Measurements from ENCODE around the gene PTPRD. TPM values are rescaled to one million over a fixed set of nuclear protein-coding genes. Genes with fewer than 3 reads are reported as not detected.

Gene PTPRD
- total RNA-seq, 3 donors from 2014 or later: 0.26 to 0.49 (median 0.28) TPM

DNA sequence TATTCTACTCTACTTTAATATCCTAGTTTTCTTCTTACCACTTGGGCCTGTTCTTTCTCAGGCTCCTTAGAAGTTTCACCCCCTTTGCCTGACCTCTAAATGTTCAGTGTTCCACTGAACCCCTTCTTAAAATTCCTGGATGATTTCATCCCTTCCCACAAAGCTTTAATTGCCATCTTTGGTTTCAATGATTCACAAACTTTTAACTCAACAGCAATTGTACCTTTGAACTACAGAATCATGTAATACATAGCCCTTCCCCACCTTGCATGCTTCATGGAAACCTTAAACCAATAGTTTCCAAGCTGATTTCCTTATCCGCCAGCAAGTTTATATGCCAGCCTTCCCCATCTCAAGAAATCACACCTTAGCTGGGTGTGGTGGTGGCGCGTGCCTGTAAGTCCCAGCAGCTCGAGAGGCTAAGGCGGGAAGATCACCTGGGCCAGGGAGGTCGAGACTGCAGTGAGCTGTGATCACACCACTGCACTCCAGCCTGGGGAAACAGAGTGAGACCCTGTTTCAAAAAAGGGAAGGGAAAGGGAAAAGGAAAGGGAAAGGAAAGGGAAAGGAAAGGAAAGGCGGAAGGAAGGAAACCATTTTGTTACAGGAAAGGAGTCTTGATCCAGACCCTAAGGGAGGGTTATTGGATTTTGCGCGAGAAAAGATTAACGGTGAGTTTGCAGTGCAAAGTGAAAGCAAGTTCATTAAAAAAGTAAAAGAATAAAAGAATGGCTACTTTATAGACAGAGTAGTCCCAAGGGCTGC, 1789.5 kb downstream of the PTPRD start:
- Mint-ChIP-seq H3K27me3 (ENCODE audit: low read depth) (no peaks in the 10 kb centered on the region), H3K4me1 (ENCODE audit: low read depth) (no peaks in the 10 kb centered on the region), H3K9me3 (peaks cover 4% of the 10 kb centered on the region), H3K4me3 (no peak overlapping the region), H3K36me3 (ENCODE audit: insufficient read depth) (no peaks in the 10 kb centered on the region)
- no peak for DNase-seq
- no peak for ATAC-seq

DNA sequence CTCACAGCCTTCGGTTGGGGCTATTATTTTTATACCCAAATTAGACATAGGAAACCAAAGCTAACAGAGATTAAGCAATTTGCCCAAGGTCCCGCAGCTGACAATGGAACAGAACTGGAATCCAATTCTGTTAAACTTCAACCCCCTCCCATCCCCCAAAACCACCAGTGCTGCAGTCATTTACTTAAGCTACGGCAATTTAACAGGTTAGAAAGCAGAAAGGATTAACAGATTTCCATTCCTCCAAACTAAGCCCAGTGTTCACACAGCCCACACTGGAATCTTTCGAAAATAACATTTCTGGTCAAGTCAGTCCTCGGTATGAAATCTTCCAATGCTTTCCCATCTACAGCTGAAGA, 1790.2 kb downstream of the PTPRD start:
- Mint-ChIP-seq H3K36me3 (ENCODE audit: insufficient read depth) (no peaks in the 10 kb centered on the region), H3K9me3 (peaks cover 4% of the 10 kb centered on the region), H3K4me3 (no peak overlapping the region), H3K27me3 (ENCODE audit: low read depth) (no peaks in the 10 kb centered on the region), H3K4me1 (ENCODE audit: low read depth) (no peaks in the 10 kb centered on the region)
- ATAC-seq (no peak), DNase-seq (no peak)

DNA sequence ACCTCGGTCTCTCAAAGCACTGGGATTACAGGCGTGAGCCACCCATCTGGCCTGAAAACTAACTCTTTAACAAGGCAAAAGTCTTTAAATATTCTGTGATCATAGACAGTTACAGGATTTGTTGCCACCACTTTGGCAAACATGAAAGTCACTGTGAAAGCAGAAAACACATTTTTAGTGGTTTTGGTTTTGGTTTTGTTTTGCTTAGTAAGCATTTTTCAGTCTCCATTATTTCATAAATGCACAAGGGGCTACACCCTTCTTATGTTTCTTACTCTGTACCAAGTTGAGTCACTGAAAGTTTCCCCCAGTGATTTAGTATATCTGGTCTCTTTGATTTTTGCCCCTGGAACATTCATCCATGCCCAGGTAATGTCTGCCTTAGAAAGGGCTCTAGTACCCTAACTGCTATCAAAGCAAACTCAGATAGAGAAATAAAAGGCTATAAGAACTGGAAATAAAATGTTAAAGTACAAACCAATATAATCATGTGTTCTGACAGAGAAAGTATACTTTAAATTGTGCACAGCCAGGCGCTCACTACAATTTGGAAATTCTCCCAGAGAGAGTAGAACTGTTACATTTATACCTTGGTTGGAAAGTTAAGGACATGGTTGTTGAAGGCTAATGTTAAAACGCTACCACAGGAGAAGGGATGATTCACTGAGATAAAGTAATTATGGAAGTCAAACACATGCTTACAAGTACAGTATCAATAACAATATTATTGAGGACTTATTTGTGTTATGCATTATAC, 1790.7 kb downstream of the PTPRD start:
- H3K4me3 Mint-ChIP-seq: no peak overlapping the region
- peaks cover 4% of the 10 kb centered on the region for H3K9me3 Mint-ChIP-seq
- H3K4me1 Mint-ChIP-seq (ENCODE audit: low read depth): no peaks in the 10 kb centered on the region
- ATAC-seq (peak in 1 of 2 donors; percentile 53), DNase-seq (no peak)
- no peaks in the 10 kb centered on the region for H3K27me3 Mint-ChIP-seq (ENCODE audit: low read depth)
- no peaks in the 10 kb centered on the region for H3K36me3 Mint-ChIP-seq (ENCODE audit: insufficient read depth)

DNA sequence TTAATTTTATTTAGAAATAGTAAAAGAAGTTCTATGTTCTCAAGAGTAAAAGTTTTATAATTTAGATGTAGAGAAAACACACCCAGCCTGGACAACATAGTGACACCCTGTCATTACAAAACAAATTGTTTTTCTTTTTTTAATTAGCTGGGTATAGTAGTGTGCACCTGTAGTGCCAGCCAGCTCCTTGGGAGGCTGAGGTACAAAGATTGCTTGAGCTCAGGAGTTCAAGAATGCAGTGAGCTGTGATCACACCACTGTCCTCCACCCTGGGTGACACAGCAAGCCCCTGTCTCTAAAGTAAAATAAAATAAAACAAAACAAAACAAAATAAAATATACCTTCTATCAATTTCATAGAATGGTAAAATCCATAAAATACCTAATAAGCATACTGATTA, 1795.5 kb downstream of the PTPRD start:
- no peak for ATAC-seq
- Mint-ChIP-seq H3K9me3 (no peaks in the 10 kb centered on the region), H3K27me3 (ENCODE audit: low read depth) (no peaks in the 10 kb centered on the region), H3K4me1 (ENCODE audit: low read depth) (no peaks in the 10 kb centered on the region), H3K36me3 (ENCODE audit: insufficient read depth) (no peaks in the 10 kb centered on the region), H3K4me3 (no peak overlapping the region)
- DNase-seq: no peak

DNA sequence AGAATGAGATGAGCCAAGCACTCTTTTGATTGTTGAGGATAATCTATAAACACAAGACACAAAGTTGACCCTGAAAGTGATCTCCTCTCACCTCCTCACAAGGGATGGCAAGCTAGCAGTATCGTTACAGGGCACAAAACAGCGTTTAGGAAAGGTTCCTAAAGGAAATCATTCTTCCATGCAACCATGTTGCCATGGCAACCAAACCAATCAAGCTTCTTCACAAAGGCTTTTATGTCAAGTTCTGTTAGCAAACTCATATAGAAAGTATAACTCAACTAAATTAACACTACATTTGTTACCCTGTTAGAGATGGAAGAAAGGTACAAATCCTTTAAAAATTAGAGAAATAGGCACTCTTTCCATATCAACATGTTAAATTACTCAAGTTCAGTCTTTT, 1796.4 kb downstream of the PTPRD start:
- ATAC-seq: no peak
- Mint-ChIP-seq H3K27me3 (ENCODE audit: low read depth) (no peaks in the 10 kb centered on the region), H3K9me3 (no peaks in the 10 kb centered on the region)

DNA sequence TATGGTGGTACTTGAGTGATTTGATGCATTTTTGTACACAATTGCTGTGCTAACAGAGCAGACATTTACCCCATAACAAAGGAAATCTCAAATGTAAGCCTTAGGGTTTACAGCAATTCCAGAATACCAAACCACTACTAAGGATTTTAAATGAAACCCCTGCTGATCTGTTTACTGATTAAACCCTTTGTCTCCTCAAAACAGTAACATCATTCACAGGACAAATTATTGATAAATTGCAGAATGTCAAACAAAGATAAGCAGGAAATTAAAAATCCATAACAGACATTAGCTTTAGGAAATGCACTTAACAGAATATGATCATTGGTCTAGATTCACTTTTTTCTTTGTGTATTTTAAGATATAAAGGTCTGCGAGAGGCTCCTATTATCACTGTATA, 1796.9 kb downstream of the PTPRD start:
- H3K9me3 Mint-ChIP-seq: no peaks in the 10 kb centered on the region
- no peaks in the 10 kb centered on the region for H3K4me1 Mint-ChIP-seq (ENCODE audit: low read depth)
- no peaks in the 10 kb centered on the region for H3K36me3 Mint-ChIP-seq (ENCODE audit: insufficient read depth)
- DNase-seq (no peak), ATAC-seq (no peak)
- no peak overlapping the region for H3K4me3 Mint-ChIP-seq
- H3K27me3 Mint-ChIP-seq (ENCODE audit: low read depth): no peaks in the 10 kb centered on the region

More for the DNA sequence above, 1796.4 kb downstream of the PTPRD start:
- DNase-seq: no peak
- Mint-ChIP-seq H3K4me1 (ENCODE audit: low read depth) (no peaks in the 10 kb centered on the region), H3K4me3 (no peak overlapping the region), H3K36me3 (ENCODE audit: insufficient read depth) (no peaks in the 10 kb centered on the region)

DNA sequence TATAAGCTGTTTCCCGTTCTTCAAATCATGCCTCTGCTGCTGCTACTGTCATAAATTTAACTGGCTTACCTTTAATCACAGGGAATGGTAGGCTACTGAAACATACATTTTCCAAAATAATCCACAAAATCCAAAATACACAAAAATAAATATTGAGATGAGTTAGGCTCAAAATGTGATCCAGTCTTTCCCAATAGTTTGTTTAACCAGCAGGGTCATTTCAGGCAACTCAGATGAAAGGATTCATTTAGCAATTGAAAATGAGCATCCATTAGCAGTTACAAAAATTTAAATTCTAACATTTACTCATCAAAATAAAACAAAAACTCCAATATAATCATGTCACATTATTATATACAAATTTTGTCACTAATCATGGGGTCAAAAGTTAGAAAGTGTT, 1797.6 kb downstream of the PTPRD start:
- Mint-ChIP-seq H3K27me3 (ENCODE audit: low read depth) (no peaks in the 10 kb centered on the region), H3K4me1 (ENCODE audit: low read depth) (no peaks in the 10 kb centered on the region), H3K4me3 (no peak overlapping the region), H3K36me3 (ENCODE audit: insufficient read depth) (no peaks in the 10 kb centered on the region), H3K9me3 (no peaks in the 10 kb centered on the region)
- ATAC-seq (no peak), DNase-seq (no peak)

DNA sequence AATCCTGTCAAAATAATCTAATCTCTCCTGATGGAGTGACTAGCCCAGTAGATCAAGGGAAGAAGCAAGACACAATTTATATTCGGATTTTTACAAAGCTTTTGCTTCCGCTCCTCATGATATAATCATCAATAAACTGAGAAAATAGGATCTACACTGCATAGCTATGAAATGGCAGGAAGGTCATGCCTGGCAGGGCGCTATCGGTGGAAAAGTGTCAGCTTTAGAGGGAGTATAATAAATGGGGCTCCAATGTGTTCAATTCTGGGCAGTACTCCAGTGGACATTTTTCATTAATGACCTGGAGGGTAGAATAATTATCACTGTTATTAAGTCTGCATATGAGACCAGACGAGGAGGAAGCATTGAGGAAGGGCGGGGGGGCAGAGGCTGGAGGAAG, 1799.9 kb downstream of the PTPRD start:
- no peak overlapping the region for H3K4me3 Mint-ChIP-seq
- no peaks in the 10 kb centered on the region for H3K4me1 Mint-ChIP-seq (ENCODE audit: low read depth)
- no peaks in the 10 kb centered on the region for H3K9me3 Mint-ChIP-seq
- no peaks in the 10 kb centered on the region for H3K27me3 Mint-ChIP-seq (ENCODE audit: low read depth)
- ATAC-seq (no peak), DNase-seq (no peak)
- no peaks in the 10 kb centered on the region for H3K36me3 Mint-ChIP-seq (ENCODE audit: insufficient read depth)

DNA sequence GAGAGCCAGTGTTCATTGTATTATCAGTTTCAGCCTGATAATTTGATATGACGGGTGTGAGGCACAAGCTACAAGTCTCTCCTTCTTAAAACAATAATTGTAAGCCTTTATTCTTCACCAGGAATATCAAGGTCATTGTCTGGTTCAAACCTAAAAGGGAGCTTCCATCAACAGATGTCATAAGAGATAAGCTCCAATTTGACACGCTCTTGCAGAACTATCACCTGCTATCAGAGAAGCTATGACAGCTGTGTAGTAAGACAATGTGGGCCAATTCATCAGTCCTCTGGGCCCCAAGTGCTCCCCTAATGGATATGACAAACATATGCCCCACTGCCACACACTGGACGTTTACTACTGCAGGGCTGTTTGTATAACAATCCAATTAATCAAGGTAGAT, 1803.1 kb downstream of the PTPRD start:
- ATAC-seq (no peak), DNase-seq (no peak)
- Mint-ChIP-seq H3K4me3 (no peak overlapping the region), H3K9me3 (no peaks in the 10 kb centered on the region), H3K4me1 (ENCODE audit: low read depth) (no peaks in the 10 kb centered on the region), H3K27me3 (ENCODE audit: low read depth) (no peaks in the 10 kb centered on the region), H3K36me3 (ENCODE audit: insufficient read depth) (no peaks in the 10 kb centered on the region)

DNA sequence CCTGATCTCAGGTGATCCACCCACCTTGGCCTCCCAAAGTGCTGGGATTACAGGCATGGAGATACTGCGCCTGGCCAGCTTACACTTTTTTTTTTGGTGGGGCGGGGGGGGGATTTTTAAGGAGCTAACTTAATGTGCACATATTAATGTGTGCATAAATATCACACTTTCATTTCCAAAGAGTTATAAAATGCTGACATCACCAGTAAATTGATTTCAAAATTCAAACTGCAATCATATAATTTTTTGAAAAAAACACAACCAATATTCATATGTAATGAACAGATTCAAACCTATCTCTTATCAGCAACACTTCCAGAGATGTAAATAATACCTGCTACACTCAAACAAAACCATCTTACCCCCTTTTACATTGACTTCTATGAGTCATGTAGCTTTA, 1806.7 kb downstream of the PTPRD start:
- Mint-ChIP-seq H3K36me3 (ENCODE audit: insufficient read depth) (no peaks in the 10 kb centered on the region), H3K9me3 (no peaks in the 10 kb centered on the region), H3K4me1 (ENCODE audit: low read depth) (no peaks in the 10 kb centered on the region), H3K27me3 (ENCODE audit: low read depth) (no peaks in the 10 kb centered on the region), H3K4me3 (no peak overlapping the region)
- DNase-seq (no peak), ATAC-seq (no peak)

DNA sequence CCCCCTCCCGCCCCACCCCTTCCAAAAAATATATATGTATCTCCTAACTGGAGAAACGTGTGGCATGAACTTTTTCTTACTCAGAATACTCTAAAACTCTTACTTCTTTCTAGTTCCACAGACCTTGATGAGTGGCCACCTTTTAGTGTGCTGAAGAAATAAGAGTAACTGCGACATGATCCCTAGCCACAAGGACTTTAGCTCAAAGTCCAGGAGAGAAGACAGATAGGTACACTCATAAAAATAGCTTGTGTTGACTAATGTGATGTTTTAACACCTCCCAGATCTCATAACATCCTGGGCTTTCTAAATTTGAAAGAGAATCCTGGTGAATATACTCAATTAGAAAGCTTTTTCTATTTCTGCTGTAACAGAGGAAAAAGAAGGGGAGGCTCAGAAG, 1808.2 kb downstream of the PTPRD start:
- Mint-ChIP-seq H3K4me1 (ENCODE audit: low read depth) (no peaks in the 10 kb centered on the region), H3K4me3 (no peak overlapping the region), H3K9me3 (no peaks in the 10 kb centered on the region), H3K36me3 (ENCODE audit: insufficient read depth) (no peaks in the 10 kb centered on the region), H3K27me3 (ENCODE audit: low read depth) (no peaks in the 10 kb centered on the region)
- no peak for DNase-seq
- ATAC-seq: no peak

DNA sequence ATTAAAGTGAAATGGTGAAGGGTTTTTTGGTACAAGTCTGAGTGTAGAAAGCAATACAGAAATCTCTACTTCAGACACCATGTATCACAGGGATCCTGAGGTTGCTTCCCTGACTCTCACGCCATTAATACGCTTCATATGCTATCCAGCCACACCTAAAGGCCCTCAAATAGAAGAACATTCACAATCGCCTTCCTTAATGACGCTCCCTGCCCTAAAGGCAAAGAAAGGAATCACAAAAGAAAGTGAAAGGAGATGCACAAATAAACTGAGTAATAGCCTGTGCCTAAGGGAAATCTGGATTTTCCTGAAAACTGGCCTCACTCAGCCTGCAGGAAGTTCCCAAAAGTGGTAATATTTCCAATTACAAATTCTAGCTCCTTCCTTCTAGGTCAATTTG, 1810.6 kb downstream of the PTPRD start:
- Mint-ChIP-seq H3K36me3 (ENCODE audit: insufficient read depth) (no peaks in the 10 kb centered on the region), H3K9me3 (no peaks in the 10 kb centered on the region), H3K27me3 (ENCODE audit: low read depth) (no peaks in the 10 kb centered on the region), H3K4me3 (no peak overlapping the region), H3K4me1 (ENCODE audit: low read depth) (no peaks in the 10 kb centered on the region)
- ATAC-seq (no peak), DNase-seq (no peak)

DNA sequence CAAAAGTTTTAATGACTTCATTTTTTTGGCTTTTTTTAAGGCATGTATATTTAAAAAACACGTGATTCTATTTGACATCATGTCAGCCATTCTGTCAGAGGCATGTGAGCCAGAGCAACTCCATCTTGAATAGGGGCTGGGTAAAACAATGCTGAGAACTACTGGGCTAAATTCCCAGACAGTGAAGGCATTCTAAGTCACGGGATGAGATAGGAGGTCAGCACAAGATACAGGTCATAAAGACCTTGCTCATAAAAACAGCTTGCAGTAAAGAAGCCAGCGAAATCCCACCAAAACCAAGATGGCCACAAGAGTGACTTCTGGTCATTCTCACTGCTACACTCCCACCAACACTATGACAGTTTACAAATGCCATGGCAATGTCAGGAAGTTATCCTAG, 1812.6 kb downstream of the PTPRD start:
- Mint-ChIP-seq H3K27me3 (ENCODE audit: low read depth) (no peaks in the 10 kb centered on the region), H3K4me1 (ENCODE audit: low read depth) (no peaks in the 10 kb centered on the region), H3K36me3 (ENCODE audit: insufficient read depth) (no peaks in the 10 kb centered on the region), H3K9me3 (no peaks in the 10 kb centered on the region), H3K4me3 (no peak overlapping the region)
- DNase-seq (no peak), ATAC-seq (no peak)

DNA sequence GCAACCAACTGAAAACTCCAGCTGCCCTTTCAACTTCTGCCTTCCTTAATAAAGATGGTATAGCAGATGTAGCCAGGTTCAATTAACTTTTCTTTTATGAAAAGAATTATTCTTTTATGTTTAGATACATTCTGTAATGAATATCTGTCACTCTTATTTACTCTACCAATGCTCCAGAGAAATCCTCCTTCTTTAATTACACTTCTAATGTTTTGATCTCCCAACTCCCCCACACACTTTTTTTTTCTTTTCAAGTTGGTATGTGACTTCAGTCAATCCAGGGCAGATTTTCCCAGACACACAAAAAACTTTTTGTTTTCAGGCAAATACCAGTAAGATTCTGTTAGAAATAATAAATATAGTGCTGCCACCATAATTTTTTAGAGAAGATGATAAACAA, 1813.2 kb downstream of the PTPRD start:
- Mint-ChIP-seq H3K36me3 (ENCODE audit: insufficient read depth) (no peaks in the 10 kb centered on the region), H3K4me1 (ENCODE audit: low read depth) (no peaks in the 10 kb centered on the region), H3K9me3 (no peaks in the 10 kb centered on the region), H3K27me3 (ENCODE audit: low read depth) (no peaks in the 10 kb centered on the region), H3K4me3 (no peak overlapping the region)
- no peak for ATAC-seq
- no peak for DNase-seq

DNA sequence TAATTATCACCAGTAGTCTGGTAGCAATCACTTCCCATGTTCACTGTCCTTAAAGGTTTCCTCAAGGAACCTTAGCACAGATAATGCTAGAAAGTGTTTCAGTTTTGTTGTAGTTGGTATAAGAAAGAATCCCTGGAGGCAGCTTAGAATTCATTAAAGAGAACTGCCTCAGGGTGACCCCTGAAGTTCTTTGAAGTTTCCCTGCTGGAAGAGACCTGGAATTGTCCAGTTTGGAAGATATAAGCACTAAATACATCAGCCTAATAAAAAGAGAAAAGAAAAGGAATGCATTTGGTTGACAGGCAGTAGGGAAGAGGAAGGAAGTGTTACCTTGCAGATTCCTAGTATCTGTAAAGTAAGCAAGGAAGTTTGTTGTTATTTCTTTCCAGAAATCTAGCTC, 1813.6 kb downstream of the PTPRD start:
- Mint-ChIP-seq H3K4me1 (ENCODE audit: low read depth) (no peaks in the 10 kb centered on the region), H3K27me3 (ENCODE audit: low read depth) (no peaks in the 10 kb centered on the region), H3K4me3 (no peak overlapping the region), H3K9me3 (no peaks in the 10 kb centered on the region), H3K36me3 (ENCODE audit: insufficient read depth) (no peaks in the 10 kb centered on the region)
- no peak for ATAC-seq
- DNase-seq: no peak

All from activated T-cell treated with anti-CD3 and anti-CD28 coated beads, Interleukin-2, amount 50 U/mL, for 4 hours (primary cell).